ENCODE results near the gene ARL5A.

ARL5A gene

DNA sequence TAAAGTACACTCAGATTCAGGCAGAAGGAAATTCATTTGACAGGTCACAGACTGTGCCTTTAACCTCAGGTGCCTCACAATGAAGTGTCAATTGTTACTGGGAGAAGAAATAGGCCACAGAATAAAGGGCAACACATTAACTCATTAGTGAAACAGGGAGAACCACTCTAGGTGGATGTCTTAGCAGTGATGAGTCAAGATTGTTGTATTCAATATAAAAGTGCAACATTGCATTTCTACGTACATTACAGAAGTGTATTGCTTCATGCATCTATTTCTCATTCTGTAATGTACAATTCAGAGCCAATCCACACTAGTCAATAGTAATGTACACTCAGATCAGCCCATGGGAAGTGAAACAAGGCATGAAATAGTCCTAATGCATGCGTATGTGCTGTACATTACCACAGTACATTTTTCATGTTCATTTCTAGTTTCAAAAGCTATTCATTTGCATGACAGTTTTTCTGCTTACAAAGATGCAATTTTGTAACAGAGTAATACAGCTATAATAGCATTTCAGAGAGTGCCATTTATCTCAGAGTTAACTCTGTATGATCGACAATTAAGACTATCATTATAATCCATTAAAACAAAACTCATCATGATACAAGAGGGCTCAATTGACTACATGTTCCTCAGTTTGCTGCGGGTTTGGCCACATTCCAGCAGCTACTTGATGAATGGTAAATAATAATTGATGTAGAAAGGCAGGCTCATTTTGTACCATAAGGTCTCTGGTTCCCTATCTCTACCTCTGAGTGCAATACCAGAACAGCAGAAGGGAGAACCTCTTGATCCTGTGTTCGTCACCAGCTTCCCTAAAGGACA is 12.2 kb upstream of the ARL5A start:
- no peak for DNase-seq (ENCODE audit: low read depth)

GRCh38 chr2:151837926-151838325 is 9.7 kb upstream of the ARL5A start:
- no peak for DNase-seq (ENCODE audit: low read depth)

DNA sequence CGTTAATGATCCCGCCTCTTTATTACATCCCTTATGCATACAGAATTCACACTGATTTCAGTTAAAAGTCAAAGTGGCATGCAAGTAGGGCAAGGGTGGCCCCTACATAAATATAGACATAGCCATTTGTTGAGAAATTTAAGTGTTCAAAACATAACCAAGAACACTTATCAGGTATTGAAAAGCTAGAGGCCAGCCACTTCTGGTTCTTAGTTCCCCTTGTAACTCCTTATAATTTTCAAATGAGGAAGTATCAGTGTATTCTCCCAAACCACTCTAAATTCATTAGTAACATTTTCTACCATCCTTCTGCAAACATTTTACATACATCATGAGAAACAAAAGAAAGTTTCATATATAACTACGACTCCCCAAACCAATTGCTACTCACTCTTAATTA is 5.8 kb upstream of the ARL5A start:
- no peak for DNase-seq (ENCODE audit: low read depth)

DNA sequence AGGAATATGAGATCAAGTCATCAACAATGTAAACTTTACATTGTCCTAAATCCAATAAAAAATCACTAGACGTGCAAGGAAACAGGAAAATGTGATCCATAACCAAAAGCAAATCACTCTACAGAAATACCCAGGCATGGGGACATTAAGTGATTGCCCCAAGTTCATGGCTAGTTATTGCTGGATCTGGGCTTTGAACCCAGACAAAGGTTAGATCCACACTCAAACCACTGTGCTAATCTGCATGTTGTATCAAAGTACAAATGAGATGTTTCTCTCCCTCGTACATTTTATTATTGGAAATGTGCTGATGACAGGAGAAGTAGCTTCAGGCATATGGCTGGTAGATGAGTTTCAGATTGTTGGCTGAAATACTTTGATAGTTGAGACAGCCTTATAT is 2.7 kb upstream of the ARL5A start:
- no peak for DNase-seq (ENCODE audit: low read depth)

DNA sequence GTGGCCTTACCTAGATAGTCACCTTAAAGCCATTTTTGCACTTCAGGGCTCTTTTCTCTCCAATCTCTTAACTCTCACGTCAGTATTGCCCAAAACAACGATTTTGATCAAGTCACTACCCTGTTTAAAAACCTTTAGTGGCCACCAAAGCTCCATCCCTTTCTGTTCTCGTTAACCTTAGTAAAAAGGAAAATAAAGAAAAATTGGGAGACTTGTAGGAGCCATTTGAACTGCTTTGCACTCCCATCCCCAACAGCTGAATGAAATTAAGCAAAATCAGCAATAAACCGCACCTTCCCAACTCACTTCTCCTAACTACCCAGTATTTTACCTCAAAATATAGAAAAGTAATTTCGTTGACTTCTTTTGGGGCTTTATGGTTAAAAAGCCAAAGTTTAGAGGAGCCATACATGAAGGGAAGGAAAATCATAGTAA is 686 bp upstream of the ARL5A start:
- no peak for DNase-seq (ENCODE audit: low read depth)

GRCh38 chr2:151827564-151828142 is 568 bp downstream of the ARL5A start:
- peak; percentile 11 for DNase-seq (ENCODE audit: low read depth)

DNA sequence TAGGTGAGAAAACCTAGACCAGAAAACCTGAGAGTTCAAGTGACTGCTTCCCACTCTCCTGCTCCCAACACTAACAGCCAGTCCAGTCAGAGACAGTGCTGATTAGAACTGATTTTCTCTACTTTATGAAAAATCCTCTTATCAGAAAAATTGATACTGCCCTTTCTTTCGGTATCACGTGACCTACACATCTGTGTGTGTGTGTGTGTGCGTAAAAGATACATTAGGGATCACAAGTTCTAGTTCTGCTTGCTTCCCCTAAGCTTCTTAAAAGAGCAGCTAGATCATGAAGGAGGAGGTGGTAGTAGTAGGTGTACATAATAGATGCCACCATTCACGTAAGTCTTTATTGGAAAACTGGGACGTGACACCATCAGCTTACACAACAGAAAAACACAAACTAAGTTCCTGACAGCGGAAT is 1.5 kb downstream of the ARL5A start:
- DNase-seq (ENCODE audit: low read depth): no peak

DNA sequence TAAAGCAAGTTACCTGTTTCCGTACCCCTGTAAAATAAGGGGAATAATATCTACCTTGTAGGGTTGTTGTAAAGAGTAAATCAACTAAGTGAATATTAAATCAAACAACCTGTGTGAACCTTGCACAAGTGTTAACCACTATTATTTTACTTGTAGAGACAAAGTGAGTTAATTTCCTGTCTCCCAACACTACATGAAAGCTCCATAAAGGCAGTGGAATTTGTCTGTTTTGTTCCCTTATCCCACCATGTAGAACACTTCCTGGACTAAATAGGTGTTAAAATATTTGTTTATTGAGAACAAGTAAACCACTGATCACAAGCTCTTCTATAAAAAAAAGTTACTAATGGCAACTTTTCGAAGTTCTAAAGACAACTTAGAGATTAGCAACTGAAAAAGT is 3.3 kb downstream of the ARL5A start:
- no peak for DNase-seq (ENCODE audit: low read depth)

GRCh38 chr2:151823651-151824050 is 4.6 kb downstream of the ARL5A start:
- no peak for DNase-seq (ENCODE audit: low read depth)

GRCh38 chr2:151819920-151820319 is 8.3 kb downstream of the ARL5A start:
- DNase-seq (ENCODE audit: low read depth): no peak

- DNase-seq (ENCODE audit: low read depth): no peak
Observed at GRCh38 chr2:151817929-151818328, 10.3 kb downstream of the ARL5A start.

GRCh38 chr2:151816843-151817242 is 11.4 kb downstream of the ARL5A start:
- DNase-seq (ENCODE audit: low read depth): no peak

- no peak for DNase-seq (ENCODE audit: low read depth)
Observed at GRCh38 chr2:151815821-151816489, 12.3 kb downstream of the ARL5A start.

- DNase-seq (ENCODE audit: low read depth): no peak
Observed at GRCh38 chr2:151810489-151810888, 17.7 kb downstream of the ARL5A start.

DNA sequence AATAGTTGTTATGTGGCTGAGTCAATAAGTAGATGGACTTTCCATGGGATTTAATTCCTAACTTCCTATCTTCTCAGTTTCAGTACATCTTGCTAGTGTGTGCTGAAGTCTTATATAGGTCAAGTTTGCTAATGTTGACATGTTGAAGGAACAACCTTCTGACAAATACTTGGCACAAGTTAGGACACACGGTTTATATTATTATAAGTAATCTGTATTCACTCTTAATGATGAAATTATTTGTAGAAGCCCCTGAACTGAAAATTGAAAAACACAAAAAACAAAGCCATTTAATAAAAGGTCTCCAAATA is 19.2 kb downstream of the ARL5A start:
- DNase-seq (ENCODE audit: low read depth): no peak

- DNase-seq (ENCODE audit: low read depth): no peak
Observed at GRCh38 chr2:151808258-151809072, 19.8 kb downstream of the ARL5A start.

- DNase-seq (ENCODE audit: low read depth): no peak
Observed at GRCh38 chr2:151805961-151806360, 22.3 kb downstream of the ARL5A start.

DNA sequence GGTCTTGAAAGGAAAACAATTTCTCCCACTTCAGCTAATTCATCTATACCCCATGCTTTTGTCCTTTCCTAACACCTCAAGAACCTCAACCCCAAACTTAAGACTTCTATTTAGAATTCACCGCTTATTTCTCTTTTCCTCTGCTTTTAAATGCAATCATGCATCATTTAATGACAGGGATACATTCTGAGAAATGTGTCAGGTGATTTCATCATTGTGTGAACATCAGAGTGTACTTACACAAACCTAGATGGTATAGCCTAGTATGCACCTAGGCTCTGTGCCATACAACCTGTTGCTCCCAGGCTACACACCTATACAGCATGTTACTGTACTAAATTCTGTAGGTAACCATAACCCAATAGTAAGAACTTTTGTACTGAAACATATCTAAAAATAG is 22.9 kb downstream of the ARL5A start:
- DNase-seq (ENCODE audit: low read depth): no peak

GRCh38 chr2:151803811-151804210 is 24.4 kb downstream of the ARL5A start:
- no peak for DNase-seq (ENCODE audit: low read depth)

DNA sequence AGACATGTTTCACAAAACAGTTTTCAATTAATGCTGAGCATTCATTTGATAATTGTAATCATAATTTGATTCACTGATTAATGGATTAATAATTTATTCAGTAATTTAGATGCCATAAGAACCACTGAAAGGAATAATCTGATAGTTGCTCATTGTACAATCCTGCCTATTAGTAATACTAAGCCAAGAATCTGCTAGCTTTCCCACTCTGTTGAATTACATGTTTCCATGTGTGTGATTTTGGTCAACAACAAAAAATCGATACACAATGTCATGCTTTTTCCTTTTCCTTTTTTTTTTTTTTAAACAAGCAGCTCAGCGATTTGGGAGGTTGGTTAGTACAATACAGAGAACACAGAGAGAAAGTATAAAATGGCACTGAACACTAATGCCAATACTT is 25.9 kb downstream of the ARL5A start:
- DNase-seq (ENCODE audit: low read depth): no peak

GRCh38 chr2:151799886-151800292 is 28.3 kb downstream of the ARL5A start:
- DNase-seq (ENCODE audit: low read depth): no peak

DNA sequence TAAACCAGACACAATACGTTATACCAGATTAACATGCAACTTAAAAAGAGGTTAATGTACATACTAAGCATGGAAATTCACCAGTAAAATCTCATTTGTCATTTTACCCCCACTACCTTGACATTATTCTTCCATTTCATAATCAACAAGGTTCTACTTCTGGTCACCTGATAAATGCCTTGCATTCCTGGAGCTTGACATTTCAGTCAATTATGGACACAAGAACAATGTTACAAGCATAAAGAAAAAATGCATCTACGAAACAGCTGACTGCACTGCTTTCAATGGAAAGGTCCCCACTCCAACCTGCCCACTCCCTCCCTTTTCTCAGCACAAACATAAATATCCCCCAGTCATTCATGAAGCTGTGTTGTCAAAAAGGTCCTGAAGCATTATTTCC is 31.4 kb downstream of the ARL5A start:
- no peak for DNase-seq (ENCODE audit: low read depth)

All from activated T-cell treated with anti-CD3 and anti-CD28 coated beads for 24 hours (primary cell).